ENCODE data around the gene MS4A14.
"Not testable (repeated sequence)": the region's sequence is repeated elsewhere in the genome, so short reads cannot be mapped to it uniquely, and the experiment has no call there.

MS4A14 gene, protein sequence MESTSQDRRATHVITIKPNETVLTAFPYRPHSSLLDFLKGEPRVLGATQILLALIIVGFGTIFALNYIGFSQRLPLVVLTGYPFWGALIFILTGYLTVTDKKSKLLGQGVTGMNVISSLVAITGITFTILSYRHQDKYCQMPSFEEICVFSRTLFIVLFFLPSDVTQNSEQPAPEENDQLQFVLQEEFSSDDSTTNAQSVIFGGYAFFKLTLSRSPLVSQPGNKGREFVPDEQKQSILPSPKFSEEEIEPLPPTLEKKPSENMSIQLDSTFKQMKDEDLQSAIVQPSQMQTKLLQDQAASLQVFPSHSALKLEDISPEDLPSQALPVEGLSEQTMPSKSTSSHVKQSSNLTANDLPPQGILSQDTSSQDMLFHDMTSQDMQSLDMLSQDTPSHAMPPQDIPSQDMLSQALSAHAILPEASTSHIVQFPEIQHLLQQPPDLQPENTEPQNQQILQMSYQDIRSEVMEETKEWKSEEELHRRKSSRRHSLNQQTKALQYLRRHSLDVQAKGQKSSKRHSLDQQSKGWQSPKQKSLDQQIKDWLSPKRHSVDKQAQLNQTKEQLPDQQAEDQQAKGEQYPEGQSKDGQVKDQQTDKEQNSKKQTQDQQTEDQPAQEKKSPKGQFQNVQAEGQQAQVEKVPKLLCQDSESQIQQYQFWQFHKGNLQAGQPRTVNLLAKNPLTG

DNA sequence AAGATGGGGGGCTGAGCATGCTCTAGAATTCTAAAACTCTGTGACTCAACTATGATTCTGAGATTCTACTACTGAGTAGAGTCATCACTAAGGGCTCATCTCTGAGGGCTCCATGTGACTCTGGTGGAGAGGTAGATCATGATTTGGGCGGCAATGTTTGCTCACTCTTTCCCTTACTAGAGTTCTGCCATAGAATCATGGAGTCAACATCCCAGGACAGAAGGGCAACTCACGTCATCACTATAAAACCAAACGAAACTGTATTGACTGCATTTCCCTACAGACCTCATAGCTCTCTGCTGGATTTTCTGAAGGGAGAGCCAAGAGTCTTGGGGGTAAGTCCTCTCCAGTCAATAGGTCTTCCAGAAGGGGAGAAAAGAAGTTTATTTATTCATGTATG is at the start of gene MS4A14:
Gene MS4A14 (plus strand): TSS at position 78 of the 400 bp plus-strand sequence. CDS start 120 bp downstream, at position 198.
- no peak for DNase-seq

DNA sequence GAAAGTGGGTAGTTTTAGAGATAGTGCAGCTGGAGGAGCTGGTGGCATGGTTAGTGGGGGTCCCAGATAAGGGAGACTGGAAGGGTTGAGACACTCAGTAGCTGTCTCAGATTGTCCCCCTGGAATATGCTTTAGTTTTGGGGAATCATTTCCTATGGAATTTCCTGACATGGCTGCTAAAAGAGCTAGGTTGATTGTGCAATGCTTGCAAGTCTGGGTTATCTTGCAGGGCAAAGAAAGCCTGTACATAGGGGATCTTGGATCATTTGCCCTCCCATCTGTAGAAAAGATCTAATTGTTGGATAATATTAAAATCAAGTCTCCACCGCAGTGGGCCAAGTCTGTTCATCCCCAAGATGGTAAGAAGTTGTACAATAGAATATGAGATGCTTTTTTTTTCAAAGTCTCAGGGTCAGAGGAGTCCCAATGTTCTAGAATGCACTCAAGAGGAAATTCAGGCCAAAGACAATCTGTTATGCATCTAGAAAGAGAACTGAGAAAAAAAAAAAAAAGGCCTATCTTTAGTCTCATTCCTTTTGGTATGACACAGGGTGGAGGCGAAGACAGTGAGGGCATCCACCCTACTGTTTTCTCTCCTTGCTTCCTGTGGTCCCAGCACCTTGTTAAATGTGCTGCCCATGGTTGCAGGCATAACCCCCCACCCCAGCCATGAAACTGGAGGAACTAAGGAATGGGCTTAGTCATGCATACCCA is 49.0 kb upstream of the MS4A14 start:
- DNase-seq: no peak

DNA sequence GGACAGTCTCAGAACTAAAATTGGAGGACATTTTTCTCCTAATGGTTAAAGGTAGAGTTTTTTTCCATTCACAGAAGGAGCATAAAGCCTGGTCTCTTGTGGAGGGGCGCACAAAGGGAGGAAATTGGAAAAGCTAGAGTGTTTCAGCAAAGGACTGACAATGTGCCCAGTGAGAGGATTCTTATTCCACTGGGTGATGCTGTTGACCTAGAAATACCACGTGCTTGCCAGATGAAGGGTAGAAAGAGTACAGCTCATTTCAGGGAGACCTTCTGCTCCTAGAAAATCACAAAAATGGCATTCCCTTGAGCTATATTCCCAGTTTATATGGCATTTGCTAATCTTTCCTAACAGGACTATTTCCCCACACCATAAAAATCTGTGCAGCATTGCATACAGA is 48.1 kb upstream of the MS4A14 start:
- DNase-seq: peak; percentile 9

DNA sequence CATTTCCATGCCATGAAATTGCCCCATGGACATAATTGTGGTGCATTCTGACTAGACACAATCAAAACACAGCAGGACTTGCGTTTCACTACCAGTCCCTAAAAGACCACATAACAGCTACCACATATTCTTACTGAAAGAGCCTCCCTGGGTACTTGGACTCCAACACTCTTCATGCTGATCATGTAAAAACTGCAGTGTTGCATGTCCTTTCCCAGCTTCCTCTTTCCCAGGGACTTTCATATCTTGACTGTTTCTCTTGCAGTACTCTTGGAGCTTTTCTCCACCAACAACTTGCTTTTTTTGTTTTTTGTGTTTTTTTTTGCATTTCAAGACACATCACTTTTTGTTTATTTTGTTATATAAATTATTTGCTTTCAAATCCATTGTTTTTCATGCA is 46.3 kb upstream of the MS4A14 start:
- DNase-seq: peak; percentile 28

DNA sequence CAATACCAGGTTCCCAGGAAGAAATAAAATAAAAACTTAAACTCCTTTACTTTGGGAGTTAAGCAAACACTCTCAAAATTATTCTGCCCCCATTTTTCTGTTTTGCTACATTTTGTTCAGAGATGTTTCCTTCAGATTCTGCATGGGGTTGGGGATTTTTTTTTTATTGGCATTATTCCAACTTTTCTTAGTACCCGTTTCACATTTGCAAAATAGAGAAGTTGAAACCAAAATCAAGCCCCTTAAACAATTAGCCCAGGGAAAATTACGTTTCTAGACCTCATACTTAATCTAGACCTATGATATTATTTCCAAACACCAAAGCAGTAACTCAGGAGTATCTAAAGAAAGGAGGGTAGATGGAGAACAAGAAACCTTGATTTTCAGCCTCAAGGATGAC is 38.5 kb upstream of the MS4A14 start:
- no peak for DNase-seq

DNA sequence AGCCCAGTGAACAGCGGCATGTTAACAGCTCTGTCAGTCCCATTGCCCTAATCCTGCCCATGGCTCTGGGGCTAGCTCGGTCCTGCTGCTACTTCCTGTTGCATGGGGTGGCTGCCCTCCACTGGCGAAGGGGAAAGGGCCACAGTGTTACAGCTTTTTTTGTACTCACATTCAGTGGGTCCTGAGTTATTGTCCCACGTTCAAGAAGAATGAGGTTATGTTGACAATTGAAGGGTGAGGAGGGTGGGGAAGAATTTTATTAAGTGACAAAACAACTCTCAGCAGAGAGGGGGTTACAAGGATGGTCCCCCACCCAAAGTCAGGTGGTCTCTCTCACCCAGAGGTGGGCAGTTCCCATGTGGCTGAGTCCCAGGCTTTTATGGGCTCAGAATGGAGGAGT is 35.6 kb upstream of the MS4A14 start:
- no peak for DNase-seq

DNA sequence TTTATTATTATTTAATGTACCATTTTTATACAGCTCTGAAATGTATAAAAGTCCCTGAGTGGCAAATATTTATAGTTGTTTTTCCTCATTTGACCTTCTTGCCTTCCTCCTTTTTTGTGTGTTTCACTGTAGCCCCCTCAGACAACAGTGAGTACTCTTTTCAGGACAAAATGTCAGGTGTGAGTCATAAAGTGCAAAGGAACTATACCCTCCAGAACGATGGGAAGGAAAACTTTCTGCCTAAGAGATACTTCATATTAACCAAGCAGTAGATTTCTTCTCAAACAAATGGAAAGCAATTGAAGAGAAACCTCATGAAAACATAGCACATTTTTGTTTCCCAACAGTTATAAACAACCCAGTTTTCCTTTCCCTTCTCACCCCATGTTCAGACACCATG is 34.0 kb upstream of the MS4A14 start:
- no peak for DNase-seq

DNA sequence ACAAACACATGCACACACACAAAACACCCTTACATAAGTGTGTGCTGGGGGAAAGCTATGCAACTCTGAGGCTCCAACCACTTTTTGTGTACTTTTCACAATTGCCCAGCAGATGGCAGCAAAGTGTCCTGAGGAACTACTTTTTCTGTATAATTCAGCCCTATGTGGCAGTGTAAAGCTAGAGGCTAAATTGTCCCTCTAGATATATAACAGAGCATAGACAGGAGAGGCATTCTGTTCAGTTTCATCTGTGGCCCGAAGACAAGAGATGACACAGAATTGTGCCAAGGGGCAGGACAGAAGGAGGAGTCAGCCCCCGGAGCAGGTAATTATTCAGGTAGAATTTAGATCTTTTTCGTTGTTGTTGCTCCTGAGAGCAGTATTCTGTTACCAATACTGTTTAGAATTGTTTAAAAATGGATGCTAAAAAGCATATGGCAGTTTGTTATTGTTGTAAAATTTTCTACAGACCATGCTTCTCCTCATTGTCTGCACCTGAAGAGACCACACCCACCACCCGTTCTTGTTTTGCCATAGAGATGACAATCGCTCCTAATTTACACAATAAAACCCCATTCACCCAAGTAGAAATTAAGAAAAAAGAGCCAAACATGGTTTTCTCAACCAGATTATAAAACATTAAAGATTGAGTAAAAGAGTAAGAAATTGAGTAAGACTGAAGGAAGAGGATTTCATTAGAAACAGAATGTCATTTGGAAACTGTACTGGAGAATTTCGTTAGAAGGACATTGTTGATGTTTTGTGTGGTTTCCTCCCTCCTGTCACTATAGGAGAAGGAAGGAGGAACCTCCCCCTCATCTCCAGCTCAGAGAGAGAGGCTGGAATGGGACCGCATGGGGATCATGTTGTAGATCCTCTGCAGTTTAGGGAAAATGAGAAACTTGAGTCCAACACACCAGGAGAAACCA is 32.5 kb upstream of the MS4A14 start:
- DNase-seq: peak; percentile 84

DNA sequence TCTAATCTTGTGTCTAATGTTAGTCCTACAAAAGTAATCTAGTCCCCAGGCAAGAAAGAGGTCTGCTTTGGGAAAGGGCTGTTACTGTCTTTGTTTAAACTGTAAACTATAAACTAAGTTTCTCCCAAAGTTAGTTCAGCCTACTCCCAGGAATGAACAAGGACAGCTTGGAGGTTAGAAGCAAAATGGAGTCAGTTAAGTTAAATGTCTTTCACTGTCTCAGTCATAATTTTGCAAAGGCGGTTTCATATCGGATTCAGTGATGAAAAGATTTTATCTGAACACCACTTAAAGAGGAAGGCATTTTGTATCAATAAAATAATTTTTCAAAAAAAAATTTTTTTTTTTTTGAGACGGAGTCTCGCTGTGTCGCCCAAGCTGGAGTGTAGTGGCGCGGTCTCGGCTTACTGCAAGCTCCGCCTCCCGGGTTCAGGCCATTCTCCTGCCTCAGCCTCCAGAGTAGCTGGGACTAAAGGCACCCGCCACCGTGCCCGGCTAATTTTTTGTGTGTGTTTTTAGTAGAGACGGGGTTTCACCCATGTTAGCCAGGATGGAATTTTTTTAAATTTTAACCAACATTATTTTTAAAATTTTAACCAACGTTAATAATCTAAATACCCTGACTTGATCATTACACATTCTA is 29.9 kb upstream of the MS4A14 start:
- not testable (repeated sequence) for DNase-seq

DNA sequence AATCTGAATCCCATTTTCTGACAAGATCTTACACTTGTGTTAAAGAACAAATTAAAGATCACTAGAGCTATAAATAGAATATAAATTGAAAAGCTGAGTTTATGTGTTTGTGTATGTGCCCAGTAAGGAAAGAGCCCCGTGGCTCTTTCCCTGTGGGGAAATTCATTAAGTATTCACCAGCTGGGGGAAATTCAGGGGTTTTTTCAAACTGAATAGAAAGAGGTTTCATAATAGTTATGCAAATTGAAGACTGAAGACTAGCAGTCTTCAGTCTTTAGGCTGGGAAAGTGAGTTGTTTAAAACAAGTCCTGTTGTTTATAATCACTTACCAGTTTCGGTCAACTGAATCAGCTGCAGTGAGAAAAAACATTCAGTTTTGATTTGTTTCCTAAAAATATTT is 29.2 kb upstream of the MS4A14 start:
- DNase-seq: no peak

DNA sequence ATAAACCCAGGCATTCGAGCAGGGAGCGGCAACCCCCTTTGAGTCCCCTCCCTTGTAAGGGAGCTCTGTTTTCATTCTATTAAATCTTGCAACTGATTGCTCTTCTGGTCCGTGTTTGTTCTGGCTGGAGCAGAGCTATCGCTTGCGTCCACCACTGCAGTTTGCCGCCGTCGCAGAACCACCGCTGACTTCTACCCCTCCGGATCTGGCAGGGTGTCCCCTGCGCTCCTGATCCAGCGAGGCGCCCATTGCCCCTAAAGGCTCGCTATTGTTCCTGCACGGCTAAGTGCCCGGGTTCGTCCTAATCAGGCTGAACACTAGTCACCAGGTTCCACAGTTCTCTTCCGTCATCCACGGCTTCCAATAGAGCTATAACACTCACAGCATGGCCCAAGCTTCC is 28.4 kb upstream of the MS4A14 start:
- no peak for DNase-seq

DNA sequence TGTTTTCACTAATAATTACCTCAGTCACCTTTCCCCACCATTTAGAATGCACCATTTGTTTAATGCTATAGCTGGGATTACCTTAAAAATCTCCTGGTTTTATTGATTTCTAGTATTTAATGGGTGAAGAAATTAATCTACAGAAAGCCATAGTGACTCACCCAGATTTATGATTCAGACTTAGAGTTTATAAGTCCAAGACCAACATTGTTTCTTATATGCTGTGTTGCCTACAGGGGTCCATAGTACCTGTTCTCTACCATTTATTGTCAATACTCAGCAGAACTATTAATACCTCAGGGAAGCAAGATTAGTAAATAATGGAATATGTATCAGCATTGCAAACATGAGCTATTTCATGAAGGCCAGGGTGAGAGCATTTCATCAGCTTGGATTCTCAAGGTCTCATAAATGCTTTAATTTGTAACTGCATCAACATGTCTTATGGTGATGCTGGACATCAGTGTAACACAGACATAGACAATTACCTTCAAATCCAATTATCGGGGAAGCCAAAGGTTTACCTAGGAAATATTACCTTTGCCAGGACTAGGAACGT is 25.9 kb upstream of the MS4A14 start:
- DNase-seq: no peak

DNA sequence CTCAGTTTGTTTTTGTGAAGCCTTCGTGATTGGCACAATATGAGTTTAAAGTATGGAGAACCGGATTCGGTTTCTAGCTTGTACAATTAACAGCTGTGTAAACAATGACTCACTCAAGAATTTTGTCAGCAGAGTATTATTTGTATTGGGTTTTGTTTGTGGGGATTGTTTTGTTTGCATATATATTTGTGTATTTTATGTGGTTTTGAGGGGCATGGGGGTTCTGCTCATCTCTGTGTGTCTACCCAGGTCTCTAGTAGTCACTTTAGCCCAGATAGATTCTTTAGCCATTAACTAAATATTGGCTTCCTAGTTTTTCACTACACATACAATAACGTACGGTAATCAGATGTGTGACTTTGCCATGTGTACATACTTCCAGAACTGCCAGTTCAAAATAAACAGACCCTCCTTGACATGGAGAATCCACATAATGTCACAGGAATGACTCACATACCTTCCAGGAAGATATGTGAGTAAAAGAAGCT is 25.4 kb upstream of the MS4A14 start:
- DNase-seq: no peak

DNA sequence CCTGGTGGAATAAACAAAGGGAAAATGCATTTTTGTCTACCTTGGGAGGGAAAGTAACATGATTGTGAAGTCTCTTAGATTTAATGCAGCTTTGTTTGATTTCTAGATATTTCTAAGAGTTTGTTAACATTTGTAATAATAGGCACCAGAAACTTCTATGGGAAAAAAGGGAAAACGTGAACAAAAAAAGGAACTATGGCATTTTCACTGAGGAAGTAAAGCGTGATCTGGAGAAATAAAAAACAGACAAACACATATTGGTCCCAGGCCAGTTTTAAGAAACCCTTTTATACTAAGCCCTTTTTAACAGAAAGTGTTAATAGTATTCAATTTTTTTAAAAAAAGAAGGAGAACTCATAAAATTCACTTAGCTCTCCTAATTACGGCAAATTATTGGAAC is 24.9 kb upstream of the MS4A14 start:
- no peak for DNase-seq

DNA sequence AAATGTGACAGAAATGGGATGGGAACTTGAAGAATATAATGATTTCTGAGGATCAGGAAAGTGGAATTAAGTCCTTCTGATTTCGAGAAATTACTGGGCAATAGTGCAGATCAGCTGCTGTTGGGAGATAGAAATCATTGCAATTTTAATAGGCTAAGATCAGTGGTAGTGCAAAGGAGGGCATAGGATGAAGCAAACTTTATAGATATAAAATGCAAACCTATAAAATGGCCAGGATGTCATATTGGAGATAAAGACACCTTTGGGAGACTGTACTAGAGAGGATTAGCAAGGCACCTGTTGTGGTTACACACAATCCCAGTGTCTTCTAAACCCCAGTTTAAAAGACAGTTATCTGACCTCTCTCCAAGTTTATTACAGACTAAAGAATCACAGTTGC is 24.4 kb upstream of the MS4A14 start:
- no peak for DNase-seq

DNA sequence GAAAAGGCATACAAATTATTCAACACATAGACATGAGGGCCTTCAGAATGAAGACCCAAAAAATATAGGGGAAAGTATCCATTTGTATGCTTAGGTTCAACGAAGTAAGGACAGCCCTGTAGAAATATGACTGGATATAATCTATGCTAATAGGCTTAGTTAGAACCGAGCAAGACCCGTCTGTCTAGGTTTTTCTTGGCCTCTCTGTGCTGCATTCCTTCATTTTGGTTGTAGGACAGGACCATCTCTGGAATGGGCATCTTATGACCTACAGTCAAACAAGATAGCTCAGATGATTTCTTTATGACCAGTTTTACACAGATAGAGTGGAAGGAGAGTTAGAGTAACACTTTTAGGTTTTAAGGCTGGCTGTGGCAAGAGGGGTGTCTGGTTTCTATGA is 23.5 kb upstream of the MS4A14 start:
- no peak for DNase-seq

DNA sequence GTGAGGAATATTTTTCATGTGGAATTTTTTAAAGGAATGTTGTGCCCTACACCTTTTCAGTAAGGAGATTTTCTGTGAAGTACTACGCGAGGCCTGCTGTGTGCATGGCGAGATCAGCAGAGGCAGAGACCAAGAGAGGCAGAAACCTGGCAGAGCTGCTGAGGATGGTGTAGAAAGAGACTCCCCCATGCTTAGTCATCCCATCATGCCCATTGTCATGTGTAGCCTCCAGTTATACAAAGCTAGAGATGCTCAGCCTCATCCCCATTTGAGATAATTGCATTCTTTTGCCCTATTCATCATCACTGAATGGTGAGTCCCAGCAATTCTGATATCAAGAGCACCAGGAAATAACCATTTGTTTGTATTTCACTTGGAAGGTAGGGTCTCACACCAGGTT is 20.9 kb upstream of the MS4A14 start:
- no peak for DNase-seq

DNA sequence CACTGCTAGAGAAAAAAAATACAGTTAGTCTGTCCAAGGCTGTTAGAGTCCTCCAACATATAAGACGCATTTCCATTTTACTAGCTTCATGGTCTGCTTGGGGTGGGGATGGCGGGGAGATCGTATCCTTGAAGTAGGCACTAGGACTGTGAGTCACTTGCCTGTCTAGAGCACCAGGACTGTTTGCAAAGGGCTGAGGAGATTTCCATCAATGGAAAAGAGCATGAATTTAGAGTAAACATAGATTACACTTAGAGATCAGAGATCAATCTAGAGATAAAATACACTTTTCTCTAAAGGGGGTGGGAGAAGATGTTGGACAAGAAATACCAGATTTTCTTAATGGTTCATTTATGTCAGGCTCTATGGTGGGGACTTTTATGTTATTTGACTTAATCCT is 19.7 kb upstream of the MS4A14 start:
- DNase-seq: no peak

DNA sequence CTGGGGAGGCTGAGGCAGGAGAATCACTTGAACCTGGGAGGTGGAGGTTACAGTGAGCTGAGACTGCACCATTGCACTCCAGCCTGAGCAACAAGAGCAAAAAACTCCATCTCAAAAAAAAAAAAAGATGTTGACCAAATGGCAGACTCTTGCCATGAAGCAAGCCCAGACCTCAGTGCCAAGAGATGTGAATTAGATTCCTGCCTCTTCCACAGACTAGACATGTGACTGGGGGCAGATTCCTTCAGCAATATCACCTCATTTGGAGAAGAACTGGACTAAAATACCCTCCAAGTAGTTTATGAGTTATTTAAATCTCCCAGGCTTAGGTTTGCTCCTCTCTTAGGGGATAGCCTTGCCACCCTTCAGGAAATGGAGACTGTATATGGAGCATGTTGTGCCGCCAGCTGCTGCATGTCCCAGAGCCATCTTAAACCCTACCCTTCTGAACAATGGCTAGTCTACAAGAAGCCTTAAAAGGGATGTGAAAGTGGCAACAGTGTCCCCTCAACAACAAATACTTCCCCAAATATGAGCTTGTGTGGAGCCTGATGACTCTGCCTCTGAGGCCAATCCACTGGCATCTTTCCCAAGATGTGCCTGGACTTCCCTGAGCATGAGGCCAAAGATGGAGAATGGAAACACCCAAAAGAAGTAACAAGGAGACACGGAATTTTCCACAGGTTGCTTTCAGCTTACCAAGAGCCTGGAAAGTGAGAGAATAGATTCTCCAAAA is 18.7 kb upstream of the MS4A14 start:
- no peak for DNase-seq

DNA sequence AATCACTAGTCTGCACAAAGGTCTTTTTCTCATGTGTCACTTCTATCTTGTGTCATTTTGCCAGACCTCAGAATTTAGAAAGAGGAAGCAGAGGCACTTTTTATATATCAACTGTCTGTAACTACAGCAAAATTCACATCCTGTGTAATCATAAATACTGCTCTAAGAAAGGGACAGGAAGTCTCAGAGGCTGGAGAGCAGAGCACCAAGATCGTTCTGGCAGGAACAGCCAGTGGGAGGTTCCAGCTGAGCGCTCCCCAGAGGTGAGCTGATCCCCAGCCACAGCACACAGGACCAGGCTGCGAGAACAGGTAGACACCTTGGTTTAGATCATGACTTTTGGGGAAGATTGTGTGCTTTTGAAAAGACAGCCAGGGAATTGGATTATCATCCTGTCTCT is 17.9 kb upstream of the MS4A14 start, which contains the start of gene MS4A7:
Gene MS4A7 (plus strand): TSS at position 179 of the 400 bp plus-strand sequence. CDS start 4,610 bp downstream, outside the sequence.
- peak; percentile 58 for DNase-seq

All from OCI-M1 (cell line).